Mesenchymal stem cell (in vitro differentiated cells and primary cell): ENCODE results near the gene NACAD.

Source experiments
- DNase-seq: peaks from one replicate; pipeline ENCODE4 v3.0.0-alpha.2; 2013
- H2AFZ ChIP-seq: one replicate; pipeline ENCODE4 v1.6.1; 2013; ENCODE audit warnings: low read depth, mild to moderate bottlenecking, control low read depth, inconsistent platforms, low read length, moderate library complexity
- H2AK5ac ChIP-seq: 2 replicates; pipeline ENCODE4 v1.6.1; 2013; ENCODE audit warnings: low read length, moderate library complexity, mild to moderate bottlenecking, inconsistent platforms; ENCODE audit not compliant: severe bottlenecking
- H2BK120ac ChIP-seq: one replicate; pipeline ENCODE4 v1.6.1; 2013; ENCODE audit warnings: low read depth, mild to moderate bottlenecking, inconsistent platforms, low read length, moderate library complexity
- H2BK12ac ChIP-seq, 2 experiments: one replicate each; pipeline ENCODE4 v1.6.1; 2013; ENCODE audit warnings: inconsistent platforms in 2 of 2, low read length in 2 of 2, mild to moderate bottlenecking in 2 of 2, moderate library complexity in 2 of 2, control low read depth in 1 of 2
- H2BK15ac ChIP-seq: one replicate; pipeline ENCODE4 v1.6.1; 2013; ENCODE audit warnings: mild to moderate bottlenecking, low read depth, inconsistent platforms; ENCODE audit not compliant: poor library complexity, severe bottlenecking
- H2BK5ac ChIP-seq: 2 replicates; pipeline ENCODE4 v1.6.1; 2013; ENCODE audit warnings: low read depth, mild to moderate bottlenecking, low read length, control low read depth, inconsistent platforms; ENCODE audit not compliant: poor library complexity, severe bottlenecking
- H3K14ac ChIP-seq, 2 experiments: one replicate each; pipeline ENCODE4 v1.6.1; 2013; ENCODE audit warnings: inconsistent platforms in 2 of 2, low read length in 2 of 2, control low read depth in 1 of 2, mild to moderate bottlenecking in 1 of 2, moderate library complexity in 1 of 2
- H3K18ac ChIP-seq, 2 experiments: one replicate each; pipeline ENCODE4 v1.6.1; 2013; ENCODE audit warnings: inconsistent platforms in 2 of 2, low read length in 2 of 2, control low read depth in 1 of 2, low read depth in 1 of 2, mild to moderate bottlenecking in 1 of 2
- H3K23ac ChIP-seq, 2 experiments: one replicate each; pipeline ENCODE4 v1.6.1; 2013; ENCODE audit warnings: inconsistent platforms in 2 of 2, low read length in 2 of 2, mild to moderate bottlenecking in 2 of 2, moderate library complexity in 2 of 2, control low read depth in 1 of 2
- H3K27ac ChIP-seq: 2 replicates; pipeline ENCODE4 v1.5.1; 2013; ENCODE audit warnings: mild to moderate bottlenecking, moderate library complexity, low read length, control low read depth, inconsistent platforms; ENCODE audit not compliant: poor library complexity, severe bottlenecking
- H3K27me3 ChIP-seq, 2 experiments: 2 replicates each; pipeline versions ENCODE4 v1.6.1 to v1.7.0; 2013; ENCODE audit warnings: low read length in 2 of 2, mild to moderate bottlenecking in 2 of 2, moderate library complexity in 2 of 2, control low read depth in 1 of 2, inconsistent platforms in 1 of 2; ENCODE audit not compliant: control insufficient read depth in 1 of 2, insufficient read depth in 1 of 2
- H3K36me3 ChIP-seq, 2 experiments: 2 replicates each; pipeline versions ENCODE4 v1.6.1 to v1.7.0; 2013; ENCODE audit warnings: low read length in 2 of 2, control low read depth in 1 of 2, inconsistent platforms in 1 of 2, low read depth in 1 of 2, mild to moderate bottlenecking in 1 of 2; ENCODE audit not compliant: insufficient read depth in 2 of 2, control insufficient read depth in 1 of 2
- H3K4ac ChIP-seq, 2 experiments: one replicate each; pipeline ENCODE4 v1.6.1; 2013; ENCODE audit warnings: inconsistent platforms in 2 of 2, low read length in 2 of 2, mild to moderate bottlenecking in 2 of 2, moderate library complexity in 2 of 2, control low read depth in 1 of 2, low read depth in 1 of 2
- H3K4me1 ChIP-seq: 2 replicates; pipeline ENCODE4 v1.6.1; 2013; ENCODE audit warnings: low read depth, low read length, control low read depth; ENCODE audit not compliant: control insufficient read depth, insufficient read depth
- H3K4me2 ChIP-seq: 2 replicates; pipeline ENCODE4 v1.6.1; 2013; ENCODE audit warnings: low read length, mild to moderate bottlenecking, inconsistent platforms; ENCODE audit not compliant: poor library complexity, severe bottlenecking
- H3K4me3 ChIP-seq, 2 experiments: 2 replicates each; pipeline versions ENCODE4 v1.5.1 to v1.7.0; 2013; ENCODE audit warnings: low read length in 2 of 2, mild to moderate bottlenecking in 2 of 2, control low read depth in 1 of 2, low read depth in 1 of 2; ENCODE audit not compliant: insufficient read depth in 1 of 2
- H3K79me1 ChIP-seq: replicated peaks from 2 replicates; pipeline ENCODE4 v1.6.1; 2013; ENCODE audit warnings: mild to moderate bottlenecking, control low read depth, low read length, inconsistent platforms; ENCODE audit not compliant: poor library complexity, severe bottlenecking
- H3K9ac ChIP-seq: 2 replicates; pipeline ENCODE4 v1.7.0; 2013; ENCODE audit warnings: mild to moderate bottlenecking, low read length, moderate library complexity
- H3K9me3 ChIP-seq: 2 replicates; pipeline ENCODE4 v1.7.0; 2013; ENCODE audit warnings: mild to moderate bottlenecking, low read length; ENCODE audit not compliant: control insufficient read depth
- H4K8ac ChIP-seq: one replicate; pipeline ENCODE4 v1.6.1; 2013; ENCODE audit warnings: inconsistent platforms, mild to moderate bottlenecking, low read length, moderate library complexity
- H4K91ac ChIP-seq: one replicate; pipeline ENCODE4 v1.6.1; 2013; ENCODE audit warnings: mild to moderate bottlenecking, low read length, inconsistent platforms
- WGBS: methylation state at CpG from one replicate; pipeline ENCODE4 v1.1.7; 2013; ENCODE audit warnings: mixed read lengths; 5-methylcytosine and 5-hydroxymethylcytosine counted together

Gene NACAD

DNA sequence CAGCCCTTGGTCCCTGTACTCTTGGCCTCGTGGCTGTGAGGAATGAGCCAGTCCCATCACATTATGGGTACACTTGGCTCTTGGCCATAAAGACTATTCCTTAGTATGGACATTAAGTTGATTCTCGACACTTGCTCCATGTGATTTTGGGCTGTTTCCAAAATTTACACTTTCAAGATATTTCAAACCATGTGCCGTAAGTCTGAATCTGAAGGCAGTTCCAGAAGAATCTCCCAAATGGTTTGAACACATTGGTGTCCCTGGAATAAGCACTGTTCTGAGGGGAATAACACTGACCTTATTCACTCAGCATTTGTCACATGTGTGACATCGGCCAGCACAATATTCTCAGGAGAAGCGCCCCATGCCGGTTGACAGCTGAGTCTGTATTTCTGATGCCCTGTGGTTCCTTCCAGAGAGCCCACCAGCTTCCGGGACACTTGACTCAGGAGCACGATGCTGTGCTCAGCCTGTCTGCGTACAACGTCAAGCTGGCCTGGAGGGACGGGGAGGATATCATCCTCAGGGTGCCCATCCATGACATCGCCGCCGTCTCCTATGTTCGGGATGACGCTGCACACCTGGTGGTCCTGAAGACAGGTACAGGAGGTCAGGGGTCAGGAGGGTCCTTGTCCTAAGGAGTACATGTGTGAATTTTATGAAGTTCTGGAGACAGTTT lies 24.6 kb downstream of the NACAD start:
- H2BK5ac ChIP-seq: no peak overlapping the region
- H3K4me2 ChIP-seq: no peak overlapping the region
- no peak overlapping the region for H2BK120ac ChIP-seq
- DNase-seq: no peak
- H3K9ac ChIP-seq: no peak overlapping the region
- no peak overlapping the region for H4K91ac ChIP-seq
- no peak overlapping the region for H2AFZ ChIP-seq
- no peaks in the 10 kb centered on the region for H3K9me3 ChIP-seq
- no peak overlapping the region for H2AK5ac ChIP-seq
- 96% methylated on average over 16 of the region's 16 CpGs for WGBS
- peaks cover 4% of the 10 kb centered on the region for H3K4me1 ChIP-seq
- no peak overlapping the region for H4K8ac ChIP-seq
- H3K4ac ChIP-seq: no peak overlapping the region
- peaks cover 60% of the 10 kb centered on the region for H3K79me1 ChIP-seq
- no peak overlapping the region for H3K18ac ChIP-seq
- H3K23ac ChIP-seq: no peak overlapping the region
- no peak overlapping the region for H3K14ac ChIP-seq
- H3K27ac ChIP-seq: no peak overlapping the region
- H3K36me3 ChIP-seq: peaks cover 43 to 51% of the 10 kb centered on the region in 2 experiments
- H2BK12ac ChIP-seq: no peak overlapping the region
- no peak overlapping the region for H3K4me3 ChIP-seq
- no peaks in the 10 kb centered on the region for H3K27me3 ChIP-seq
- no peak overlapping the region for H2BK15ac ChIP-seq

- H3K4me2 ChIP-seq: no peak overlapping the region
- no peak overlapping the region for H3K14ac ChIP-seq
- no peaks in the 10 kb centered on the region for H3K4me1 ChIP-seq
- H3K9ac ChIP-seq: no peak overlapping the region
- H3K27me3 ChIP-seq: no peaks in the 10 kb centered on the region
- H3K23ac ChIP-seq: no peak overlapping the region
- no peak overlapping the region for H2BK120ac ChIP-seq
- H2BK15ac ChIP-seq: no peak overlapping the region
- H2AK5ac ChIP-seq: no peak overlapping the region
- H2BK12ac ChIP-seq: no peak overlapping the region
- H2BK5ac ChIP-seq: no peak overlapping the region
- peaks cover 52% of the 10 kb centered on the region for H3K79me1 ChIP-seq
- no peak overlapping the region for H3K18ac ChIP-seq
- WGBS: 100% methylated on average over 1 of the region's 1 CpG
- H3K9me3 ChIP-seq: no peaks in the 10 kb centered on the region
- no peak overlapping the region for H3K4me3 ChIP-seq
- no peak overlapping the region for H3K4ac ChIP-seq
- no peak overlapping the region for H3K27ac ChIP-seq
- no peak overlapping the region for H4K91ac ChIP-seq
- no peak for DNase-seq
- H4K8ac ChIP-seq: no peak overlapping the region
- H2AFZ ChIP-seq: no peak overlapping the region
- peaks cover 27 to 32% of the 10 kb centered on the region in 2 experiments for H3K36me3 ChIP-seq
These were observed 26.9 kb downstream of the NACAD start for GRCh38 chr7:45061806-45062425.

- no peak overlapping the region for H2BK5ac ChIP-seq
- no peak overlapping the region for H3K4me3 ChIP-seq
- H2AFZ ChIP-seq: no peak overlapping the region
- no peak overlapping the region for H2BK120ac ChIP-seq
- H3K18ac ChIP-seq: no peak overlapping the region
- H3K27me3 ChIP-seq: no peaks in the 10 kb centered on the region
- no peak overlapping the region for H2AK5ac ChIP-seq
- no peak overlapping the region for H2BK12ac ChIP-seq
- H4K91ac ChIP-seq: no peak overlapping the region
- H3K4me2 ChIP-seq: no peak overlapping the region
- H3K14ac ChIP-seq: no peak overlapping the region
- no peaks in the 10 kb centered on the region for H3K9me3 ChIP-seq
- no peak overlapping the region for H3K9ac ChIP-seq
- no peak overlapping the region for H4K8ac ChIP-seq
- 100% methylated on average over 1 of the region's 2 CpGs for WGBS
- H2BK15ac ChIP-seq: no peak overlapping the region
- peaks cover 25 to 29% of the 10 kb centered on the region in 2 experiments for H3K36me3 ChIP-seq
- no peaks in the 10 kb centered on the region for H3K4me1 ChIP-seq
- H3K79me1 ChIP-seq: peaks cover 49% of the 10 kb centered on the region
- no peak overlapping the region for H3K27ac ChIP-seq
- no peak overlapping the region for H3K4ac ChIP-seq
- no peak overlapping the region for H3K23ac ChIP-seq
- no peak for DNase-seq
These were observed 27.4 kb downstream of the NACAD start for GRCh38 chr7:45061352-45061751.

DNA sequence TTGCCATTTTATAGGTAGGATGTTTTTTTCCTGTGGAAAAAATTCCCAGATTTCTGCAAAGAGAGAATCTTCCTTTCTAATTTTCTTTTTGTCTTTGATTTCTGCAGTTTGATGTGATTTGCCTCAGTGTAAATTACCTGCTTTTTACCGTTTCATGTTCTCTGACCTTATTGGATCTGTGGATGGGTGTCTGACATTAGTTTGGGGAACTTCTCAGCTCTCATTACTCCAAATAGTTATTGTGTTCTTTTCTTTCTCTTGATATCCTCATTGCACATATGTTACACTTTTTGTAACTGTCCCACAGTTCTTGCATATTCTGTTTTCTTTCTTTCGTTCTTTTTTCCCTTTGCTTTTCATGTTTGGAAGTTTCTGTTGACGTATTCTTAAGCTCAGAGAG lies 28.5 kb downstream of the NACAD start:
- H3K4me1 ChIP-seq: no peaks in the 10 kb centered on the region
- H3K9me3 ChIP-seq: no peaks in the 10 kb centered on the region
- no peak overlapping the region for H2BK120ac ChIP-seq
- H3K27ac ChIP-seq: no peak overlapping the region
- no peak overlapping the region for H3K4ac ChIP-seq
- H3K18ac ChIP-seq: no peak overlapping the region
- no peak overlapping the region for H2BK5ac ChIP-seq
- WGBS: 100% methylated on average over 3 of the region's 3 CpGs
- peaks cover 46% of the 10 kb centered on the region for H3K79me1 ChIP-seq
- no peak overlapping the region for H4K91ac ChIP-seq
- H3K9ac ChIP-seq: no peak overlapping the region
- H2AK5ac ChIP-seq: no peak overlapping the region
- H3K14ac ChIP-seq: no peak overlapping the region
- no peak overlapping the region for H2AFZ ChIP-seq
- H3K23ac ChIP-seq: no peak overlapping the region
- no peak overlapping the region for H3K4me3 ChIP-seq
- H4K8ac ChIP-seq: no peak overlapping the region
- peaks cover 17 to 21% of the 10 kb centered on the region in 2 experiments for H3K36me3 ChIP-seq
- H2BK12ac ChIP-seq: no peak overlapping the region
- no peak overlapping the region for H3K4me2 ChIP-seq
- H2BK15ac ChIP-seq: no peak overlapping the region
- no peak for DNase-seq
- no peaks in the 10 kb centered on the region for H3K27me3 ChIP-seq
